SIG-M5 treated with dmso at 0.1 percent for 504 hours (cell line): ENCODE data around the gene TUBA3D.
A peak's percentile ranks its signal among the peaks of the same experiment; 100 is the strongest.
"Not testable (repeated sequence)": the region's sequence is repeated elsewhere in the genome, so short reads cannot be mapped to it uniquely, and the experiment has no call there.

Source experiments
- DNase-seq: peaks from one replicate; lab custom pipeline; 2025; ENCODE audit not compliant: unreplicated experiment; lab: John Stamatoyannopoulos, UW

The TUBA3D gene

GRCh38 chr2:131483981-131484820 lies 8.3 kb downstream of the TUBA3D start:
- not testable (repeated sequence) for DNase-seq

- DNase-seq = not testable (repeated sequence)
Observed at GRCh38 chr2:131484906-131485460, 9.1 kb downstream of the TUBA3D start.

GRCh38 chr2:131486201-131486902 lies 10.4 kb downstream of the TUBA3D start:
- DNase-seq = not testable (repeated sequence)

GRCh38 chr2:131488306-131489205 lies 12.6 kb downstream of the TUBA3D start:
- DNase-seq = no peak

GRCh38 chr2:131490616-131491468 lies 14.9 kb downstream of the TUBA3D start:
- peak; percentile 24 for DNase-seq

GRCh38 chr2:131491469-131491836 lies 15.5 kb downstream of the TUBA3D start:
- not testable (repeated sequence) for DNase-seq

GRCh38 chr2:131492015-131492417 lies 16.1 kb downstream of the TUBA3D start, which contains the start of gene MZT2A:
MZT2A (minus strand) TSS chr2:131492397; CDS start chr2:131492376, 21 bp downstream.
- not testable (repeated sequence) for DNase-seq

- peak; percentile 96 for DNase-seq
Observed at GRCh38 chr2:131492418-131493198, 16.7 kb downstream of the TUBA3D start.

GRCh38 chr2:131493199-131493968 lies 17.5 kb downstream of the TUBA3D start:
- no peak for DNase-seq

- not testable (repeated sequence) for DNase-seq
Observed at GRCh38 chr2:131495506-131495905, 19.6 kb downstream of the TUBA3D start.

- DNase-seq = not testable (repeated sequence)
Observed at GRCh38 chr2:131498321-131498973, 22.5 kb downstream of the TUBA3D start.

- not testable (repeated sequence) for DNase-seq
Observed at GRCh38 chr2:131503587-131503986, 27.7 kb downstream of the TUBA3D start.

- not testable (repeated sequence) for DNase-seq
Observed at GRCh38 chr2:131504082-131504750, 28.3 kb downstream of the TUBA3D start.

- DNase-seq = no peak
Observed at GRCh38 chr2:131509615-131510014, 33.7 kb downstream of the TUBA3D start.

GRCh38 chr2:131511291-131511968 lies 35.5 kb downstream of the TUBA3D start:
- DNase-seq = not testable (repeated sequence)
